ENCODE results near the gene RALGAPA1. TPM values are rescaled to one million over a fixed set of nuclear protein-coding genes. Genes with fewer than 3 reads are reported as not detected.
"Not testable (repeated sequence)": the region's sequence is repeated elsewhere in the genome, so short reads cannot be mapped to it uniquely, and the experiment has no call there.

Gene RALGAPA1
- total RNA-seq, 1 donor from 2014 or later, result 29.0 TPM

DNA sequence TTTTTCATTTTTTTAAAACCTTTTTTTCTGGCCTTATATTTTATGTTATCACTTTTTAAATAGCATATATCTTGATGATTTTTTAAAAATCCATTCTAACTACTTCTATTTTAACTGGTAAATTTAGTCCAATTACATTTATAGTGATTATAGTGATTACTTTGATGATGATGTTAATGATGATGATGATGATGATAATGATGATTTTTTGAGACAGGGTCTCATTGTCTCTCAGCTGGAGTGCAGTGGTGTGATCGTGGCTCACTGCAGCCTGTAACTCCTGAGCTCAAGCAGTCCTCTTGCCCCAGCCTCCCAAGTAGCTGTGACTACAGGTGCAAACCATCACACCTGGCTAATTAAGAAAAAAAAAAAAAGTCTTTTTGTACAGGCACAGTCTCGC, 44.1 kb upstream of the RALGAPA1 start:
- DNase-seq (ENCODE audit: low spot score), result no peak
- no peak overlapping the region for H3K4me3 Mint-ChIP-seq (ENCODE audit: unreplicated experiment)
- no peak overlapping the region for H3K27ac Mint-ChIP-seq (ENCODE audit: unreplicated experiment)
- no peak for TF ChIP-seq CTCF (IDR thresholded peaks at IDR 0.05; ENCODE audit: unreplicated experiment)
- peaks cover 31% of the 10 kb centered on the region for H3K36me3 Mint-ChIP-seq (ENCODE audit: low read depth, unreplicated experiment)
- H3K4me1 Mint-ChIP-seq (ENCODE audit: unreplicated experiment), result peaks cover 15% of the 10 kb centered on the region
- no peaks in the 10 kb centered on the region for H3K27me3 Mint-ChIP-seq (ENCODE audit: unreplicated experiment)
- no peaks in the 10 kb centered on the region for H3K9me3 Mint-ChIP-seq (ENCODE audit: unreplicated experiment)

DNA sequence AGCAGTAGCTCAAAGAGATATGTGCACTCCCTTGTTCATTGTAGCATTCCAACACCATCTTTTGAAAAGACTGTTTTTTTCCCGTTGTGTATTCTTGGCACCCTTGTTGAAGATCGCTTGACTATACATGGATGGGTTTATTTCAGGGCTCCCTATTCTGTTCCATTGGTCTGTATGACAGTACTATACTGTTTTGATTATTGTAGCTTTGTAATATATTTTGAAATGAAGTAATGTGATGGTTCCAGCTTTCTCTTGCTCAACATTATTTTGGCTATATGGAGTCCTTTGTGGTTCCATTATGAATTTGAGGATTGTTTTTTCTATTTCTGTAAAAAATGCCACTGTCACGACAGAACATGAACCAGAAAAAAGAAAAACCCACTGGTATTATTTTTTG, 42.7 kb upstream of the RALGAPA1 start:
- no peak for TF ChIP-seq CTCF (IDR thresholded peaks at IDR 0.05; ENCODE audit: unreplicated experiment)
- Mint-ChIP-seq H3K4me1 (ENCODE audit: unreplicated experiment) (peaks cover 24% of the 10 kb centered on the region), H3K9me3 (ENCODE audit: unreplicated experiment) (no peaks in the 10 kb centered on the region), H3K27me3 (ENCODE audit: unreplicated experiment) (no peaks in the 10 kb centered on the region), H3K36me3 (ENCODE audit: low read depth, unreplicated experiment) (peaks cover 31% of the 10 kb centered on the region), H3K27ac (ENCODE audit: unreplicated experiment) (no peak overlapping the region), H3K4me3 (ENCODE audit: unreplicated experiment) (no peak overlapping the region)
- no peak for DNase-seq (ENCODE audit: low spot score)

- H3K4me3 Mint-ChIP-seq (ENCODE audit: unreplicated experiment), result no peak overlapping the region
- H3K36me3 Mint-ChIP-seq (ENCODE audit: low read depth, unreplicated experiment), result peaks cover 46% of the 10 kb centered on the region
- peak overlapping the region; percentile 37 for H3K27ac Mint-ChIP-seq (ENCODE audit: unreplicated experiment)
- TF ChIP-seq CTCF (IDR thresholded peaks at IDR 0.05; ENCODE audit: unreplicated experiment), result no peak
- no peak for DNase-seq (ENCODE audit: low spot score)
- H3K4me1 Mint-ChIP-seq (ENCODE audit: unreplicated experiment), result peaks cover 21% of the 10 kb centered on the region
- H3K9me3 Mint-ChIP-seq (ENCODE audit: unreplicated experiment), result no peaks in the 10 kb centered on the region
- H3K27me3 Mint-ChIP-seq (ENCODE audit: unreplicated experiment), result no peaks in the 10 kb centered on the region
These were observed 40.0 kb upstream of the RALGAPA1 start for GRCh38 chr14:35849122-35849521.

GRCh38 chr14:35847636-35848035, 38.5 kb upstream of the RALGAPA1 start:
- Mint-ChIP-seq H3K36me3 (ENCODE audit: low read depth, unreplicated experiment) (peaks cover 57% of the 10 kb centered on the region), H3K27me3 (ENCODE audit: unreplicated experiment) (peaks cover under 1% of the 10 kb centered on the region), H3K9me3 (ENCODE audit: unreplicated experiment) (no peaks in the 10 kb centered on the region), H3K4me3 (ENCODE audit: unreplicated experiment) (no peak overlapping the region), H3K4me1 (ENCODE audit: unreplicated experiment) (peaks cover 21% of the 10 kb centered on the region), H3K27ac (ENCODE audit: unreplicated experiment) (peak overlapping the region; percentile 79)
- no peak for DNase-seq (ENCODE audit: low spot score)
- no peak for TF ChIP-seq CTCF (IDR thresholded peaks at IDR 0.05; ENCODE audit: unreplicated experiment)

- H3K9me3 Mint-ChIP-seq (ENCODE audit: unreplicated experiment), result peaks cover 3% of the 10 kb centered on the region
- H3K4me3 Mint-ChIP-seq (ENCODE audit: unreplicated experiment), result no peak overlapping the region
- H3K27me3 Mint-ChIP-seq (ENCODE audit: unreplicated experiment), result peaks cover 2% of the 10 kb centered on the region
- DNase-seq (ENCODE audit: low spot score), result no peak
- peaks cover 21% of the 10 kb centered on the region for H3K4me1 Mint-ChIP-seq (ENCODE audit: unreplicated experiment)
- H3K36me3 Mint-ChIP-seq (ENCODE audit: low read depth, unreplicated experiment), result peaks cover 63% of the 10 kb centered on the region
- H3K27ac Mint-ChIP-seq (ENCODE audit: unreplicated experiment), result no peak overlapping the region
- no peak for TF ChIP-seq CTCF (IDR thresholded peaks at IDR 0.05; ENCODE audit: unreplicated experiment)
These were observed 35.4 kb upstream of the RALGAPA1 start for GRCh38 chr14:35844494-35844893.

DNA sequence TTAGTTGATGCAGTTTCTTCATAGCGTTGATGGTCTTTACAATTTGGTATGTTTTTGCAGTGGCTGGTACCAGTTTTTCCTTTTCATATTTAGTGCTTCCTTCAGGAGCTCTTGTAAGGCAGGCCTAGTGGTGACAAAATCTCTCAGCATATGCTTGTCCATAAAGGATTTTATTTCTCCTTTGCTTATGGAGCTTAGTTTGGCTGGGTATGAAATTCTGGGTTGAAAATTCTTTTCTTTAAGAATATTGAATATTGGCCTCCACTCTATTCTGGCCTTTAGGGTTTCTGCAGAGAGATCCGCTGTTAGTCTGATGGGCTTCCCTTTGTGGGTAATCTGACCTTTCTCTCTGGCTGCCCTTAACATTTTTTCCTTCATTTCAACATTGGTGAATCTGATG, 33.1 kb upstream of the RALGAPA1 start:
- H3K27me3 Mint-ChIP-seq (ENCODE audit: unreplicated experiment); H3K27ac Mint-ChIP-seq (ENCODE audit: unreplicated experiment); DNase-seq (ENCODE audit: low spot score); H3K9me3 Mint-ChIP-seq (ENCODE audit: unreplicated experiment); H3K4me1 Mint-ChIP-seq (ENCODE audit: unreplicated experiment): not testable (repeated sequence)
- peak overlapping the region; percentile 78 for H3K4me3 Mint-ChIP-seq (ENCODE audit: unreplicated experiment)
- peaks cover 71% of the 10 kb centered on the region for H3K36me3 Mint-ChIP-seq (ENCODE audit: low read depth, unreplicated experiment)

- not testable (repeated sequence) for DNase-seq (ENCODE audit: low spot score); H3K4me1 Mint-ChIP-seq (ENCODE audit: unreplicated experiment); H3K27ac Mint-ChIP-seq (ENCODE audit: unreplicated experiment); H3K9me3 Mint-ChIP-seq (ENCODE audit: unreplicated experiment); H3K27me3 Mint-ChIP-seq (ENCODE audit: unreplicated experiment)
- H3K36me3 Mint-ChIP-seq (ENCODE audit: low read depth, unreplicated experiment), result peaks cover 72% of the 10 kb centered on the region
- peak overlapping the region; percentile 73 for H3K4me3 Mint-ChIP-seq (ENCODE audit: unreplicated experiment)
These were observed 32.6 kb upstream of the RALGAPA1 start for GRCh38 chr14:35841704-35842103.

Measured in endothelial cell (in vitro differentiated cells).